Measurements from ENCODE around the gene CST3. TPM values are rescaled to one million over a fixed set of nuclear protein-coding genes. Genes with fewer than 3 reads are reported as not detected.

CST3 gene
- total and polyA plus RNA-seq, 10 of the 15 experiments (the other 5 are each of a cell fraction or from before 2014, with no cell fraction given), result 11.8 to 127 (median 57.8) TPM

- TF ChIP-seq, protein P1, sequence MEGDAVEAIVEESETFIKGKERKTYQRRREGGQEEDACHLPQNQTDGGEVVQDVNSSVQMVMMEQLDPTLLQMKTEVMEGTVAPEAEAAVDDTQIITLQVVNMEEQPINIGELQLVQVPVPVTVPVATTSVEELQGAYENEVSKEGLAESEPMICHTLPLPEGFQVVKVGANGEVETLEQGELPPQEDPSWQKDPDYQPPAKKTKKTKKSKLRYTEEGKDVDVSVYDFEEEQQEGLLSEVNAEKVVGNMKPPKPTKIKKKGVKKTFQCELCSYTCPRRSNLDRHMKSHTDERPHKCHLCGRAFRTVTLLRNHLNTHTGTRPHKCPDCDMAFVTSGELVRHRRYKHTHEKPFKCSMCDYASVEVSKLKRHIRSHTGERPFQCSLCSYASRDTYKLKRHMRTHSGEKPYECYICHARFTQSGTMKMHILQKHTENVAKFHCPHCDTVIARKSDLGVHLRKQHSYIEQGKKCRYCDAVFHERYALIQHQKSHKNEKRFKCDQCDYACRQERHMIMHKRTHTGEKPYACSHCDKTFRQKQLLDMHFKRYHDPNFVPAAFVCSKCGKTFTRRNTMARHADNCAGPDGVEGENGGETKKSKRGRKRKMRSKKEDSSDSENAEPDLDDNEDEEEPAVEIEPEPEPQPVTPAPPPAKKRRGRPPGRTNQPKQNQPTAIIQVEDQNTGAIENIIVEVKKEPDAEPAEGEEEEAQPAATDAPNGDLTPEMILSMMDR (IDR thresholded peaks at IDR 0.05 in 2 of 3, conservative IDR thresholded peaks at IDR 0.05 in 1 of 3; ENCODE audit: control insufficient read depth in 2 of 3, extremely low read depth in 1 of 3, insufficient read depth in 1 of 3, low read depth in 3 of 3, low read length in 3 of 3), result no peak
- TF ChIP-seq, protein P2, sequence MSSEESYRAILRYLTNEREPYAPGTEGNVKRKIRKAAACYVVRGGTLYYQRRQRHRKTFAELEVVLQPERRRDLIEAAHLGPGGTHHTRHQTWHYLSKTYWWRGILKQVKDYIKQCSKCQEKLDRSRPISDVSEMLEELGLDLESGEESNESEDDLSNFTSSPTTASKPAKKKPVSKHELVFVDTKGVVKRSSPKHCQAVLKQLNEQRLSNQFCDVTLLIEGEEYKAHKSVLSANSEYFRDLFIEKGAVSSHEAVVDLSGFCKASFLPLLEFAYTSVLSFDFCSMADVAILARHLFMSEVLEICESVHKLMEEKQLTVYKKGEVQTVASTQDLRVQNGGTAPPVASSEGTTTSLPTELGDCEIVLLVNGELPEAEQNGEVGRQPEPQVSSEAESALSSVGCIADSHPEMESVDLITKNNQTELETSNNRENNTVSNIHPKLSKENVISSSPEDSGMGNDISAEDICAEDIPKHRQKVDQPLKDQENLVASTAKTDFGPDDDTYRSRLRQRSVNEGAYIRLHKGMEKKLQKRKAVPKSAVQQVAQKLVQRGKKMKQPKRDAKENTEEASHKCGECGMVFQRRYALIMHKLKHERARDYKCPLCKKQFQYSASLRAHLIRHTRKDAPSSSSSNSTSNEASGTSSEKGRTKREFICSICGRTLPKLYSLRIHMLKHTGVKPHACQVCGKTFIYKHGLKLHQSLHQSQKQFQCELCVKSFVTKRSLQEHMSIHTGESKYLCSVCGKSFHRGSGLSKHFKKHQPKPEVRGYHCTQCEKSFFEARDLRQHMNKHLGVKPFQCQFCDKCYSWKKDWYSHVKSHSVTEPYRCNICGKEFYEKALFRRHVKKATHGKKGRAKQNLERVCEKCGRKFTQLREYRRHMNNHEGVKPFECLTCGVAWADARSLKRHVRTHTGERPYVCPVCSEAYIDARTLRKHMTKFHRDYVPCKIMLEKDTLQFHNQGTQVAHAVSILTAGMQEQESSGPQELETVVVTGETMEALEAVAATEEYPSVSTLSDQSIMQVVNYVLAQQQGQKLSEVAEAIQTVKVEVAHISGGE (CRISPR knock-in tag; IDR thresholded peaks at IDR 0.05), result no peak
- TF ChIP-seq MEF2A (IDR thresholded peaks at IDR 0.05; ENCODE audit: insufficient read depth, low read depth, low read length) (no peak), EZH2 (IDR thresholded peaks at IDR 0.05; ENCODE audit: borderline replicate concordance, control insufficient read depth, low read depth, low read length) (no peak), ZNF622 (IDR thresholded peaks at IDR 0.05) (no peak), BACH1 (IDR thresholded peaks at IDR 0.05; ENCODE audit: borderline replicate concordance) (no peak), NFIC (IDR thresholded peaks at IDR 0.05; ENCODE audit: low read depth, low read length) (no peak), SREBF1 (IDR thresholded peaks at IDR 0.05; ENCODE audit: low read length) (no peak), CREB1 (IDR thresholded peaks at IDR 0.05; ENCODE audit: low read depth) (no peak), SKIL (IDR thresholded peaks at IDR 0.05; ENCODE audit: low read depth, poor library complexity, severe bottlenecking) (no peak)
- TF ChIP-seq, protein P3, sequence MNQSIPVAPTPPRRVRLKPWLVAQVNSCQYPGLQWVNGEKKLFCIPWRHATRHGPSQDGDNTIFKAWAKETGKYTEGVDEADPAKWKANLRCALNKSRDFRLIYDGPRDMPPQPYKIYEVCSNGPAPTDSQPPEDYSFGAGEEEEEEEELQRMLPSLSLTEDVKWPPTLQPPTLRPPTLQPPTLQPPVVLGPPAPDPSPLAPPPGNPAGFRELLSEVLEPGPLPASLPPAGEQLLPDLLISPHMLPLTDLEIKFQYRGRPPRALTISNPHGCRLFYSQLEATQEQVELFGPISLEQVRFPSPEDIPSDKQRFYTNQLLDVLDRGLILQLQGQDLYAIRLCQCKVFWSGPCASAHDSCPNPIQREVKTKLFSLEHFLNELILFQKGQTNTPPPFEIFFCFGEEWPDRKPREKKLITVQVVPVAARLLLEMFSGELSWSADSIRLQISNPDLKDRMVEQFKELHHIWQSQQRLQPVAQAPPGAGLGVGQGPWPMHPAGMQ (IDR thresholded peaks at IDR 0.05; ENCODE audit: borderline replicate concordance), result no peak
Observed at GRCh38 chr20:23632711-23633573, 4.8 kb downstream of the CST3 start (continued).

Measured in GM12878 (cell line).